ENCODE data around the gene RPP40. TPM values are rescaled to one million over a fixed set of nuclear protein-coding genes. Genes with fewer than 3 reads are reported as not detected.

Gene RPP40
- total RNA-seq, 4 donors from 2014 or later, result 5.0 to 14.2 (median 8.5) TPM

DNA sequence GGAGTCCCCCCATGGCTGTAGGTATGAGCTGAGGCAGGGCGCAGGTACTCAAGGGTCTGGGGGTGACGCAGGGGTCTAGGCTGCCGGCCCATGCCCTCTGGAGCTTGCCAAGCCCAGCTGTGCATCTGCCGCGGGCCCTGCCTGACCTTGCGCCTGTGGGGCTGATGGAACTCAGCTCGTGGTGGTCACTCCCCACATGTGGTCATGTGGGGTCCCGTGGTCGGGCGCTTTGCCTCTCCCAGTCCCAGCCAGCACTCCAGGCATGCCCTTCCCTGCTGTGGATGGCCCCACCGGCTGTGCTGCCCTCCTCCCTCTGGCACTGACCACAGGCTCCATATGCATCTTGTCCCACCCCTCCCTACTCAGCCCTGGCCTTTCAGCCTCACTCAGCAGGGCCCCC, 57.3 kb downstream of the RPP40 start:
- Histone ChIP-seq H3K27ac (no peak overlapping the region), H3K9me3 (no peaks in the 10 kb centered on the region), H3K4me1 (peaks cover 16 to 18% of the 10 kb centered on the region in 2 donors), H3K36me3 (peaks cover 0 to 4% of the 10 kb centered on the region in 2 donors), H3K4me3 (replicated peaks in 1 of 3) (no peak overlapping the region), H3K27me3 (no peaks in the 10 kb centered on the region)
- no peak for DNase-seq
- intact Hi-C loops (cut with DNase I), result no loop called here
- 87 to 100% methylated on average over 1 to 5 of the region's 11 CpGs for WGBS, 2 donors
- TF ChIP-seq POLR2A (IDR thresholded peaks at IDR 0.05) (no peak), CTCF (IDR thresholded peaks at IDR 0.05) (no peak)

Other genes starting within 250 kb of the RPP40 start
- 10 to 100 TPM; 22.6 to 61.4 (median 43.7) TPM for gene CDYL, start 227.6 kb downstream of the RPP40 start, total RNA-seq
- 1 to 10 TPM in 1 of 4 donors, under 1 TPM in 3; 0.78 to 1.6 (median 0.91) TPM for gene PPP1R3G, start 81.3 kb upstream of the RPP40 start, total RNA-seq